ENCODE data around the gene CYGB.
"Not testable (repeated sequence)": the region's sequence is repeated elsewhere in the genome, so short reads cannot be mapped to it uniquely, and the experiment has no call there.

CYGB gene

GRCh38 chr17:76519048-76519966, 18.2 kb downstream of the CYGB start:
- in situ Hi-C loops (cut with HindIII; ENCODE audit: low pct_ligation_motif_present, low sequenced_read_pairs) = no loop called here
- TF ChIP-seq, protein P1, sequence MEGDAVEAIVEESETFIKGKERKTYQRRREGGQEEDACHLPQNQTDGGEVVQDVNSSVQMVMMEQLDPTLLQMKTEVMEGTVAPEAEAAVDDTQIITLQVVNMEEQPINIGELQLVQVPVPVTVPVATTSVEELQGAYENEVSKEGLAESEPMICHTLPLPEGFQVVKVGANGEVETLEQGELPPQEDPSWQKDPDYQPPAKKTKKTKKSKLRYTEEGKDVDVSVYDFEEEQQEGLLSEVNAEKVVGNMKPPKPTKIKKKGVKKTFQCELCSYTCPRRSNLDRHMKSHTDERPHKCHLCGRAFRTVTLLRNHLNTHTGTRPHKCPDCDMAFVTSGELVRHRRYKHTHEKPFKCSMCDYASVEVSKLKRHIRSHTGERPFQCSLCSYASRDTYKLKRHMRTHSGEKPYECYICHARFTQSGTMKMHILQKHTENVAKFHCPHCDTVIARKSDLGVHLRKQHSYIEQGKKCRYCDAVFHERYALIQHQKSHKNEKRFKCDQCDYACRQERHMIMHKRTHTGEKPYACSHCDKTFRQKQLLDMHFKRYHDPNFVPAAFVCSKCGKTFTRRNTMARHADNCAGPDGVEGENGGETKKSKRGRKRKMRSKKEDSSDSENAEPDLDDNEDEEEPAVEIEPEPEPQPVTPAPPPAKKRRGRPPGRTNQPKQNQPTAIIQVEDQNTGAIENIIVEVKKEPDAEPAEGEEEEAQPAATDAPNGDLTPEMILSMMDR (IDR thresholded peaks at IDR 0.05; ENCODE audit: low read depth, low read length, missing control alignments) = no peak
- no peaks in the 10 kb centered on the region for H3K36me3 ChIP-seq (replicated peaks)
- H3K27ac ChIP-seq = no peak overlapping the region
- H3K4me3 ChIP-seq (ENCODE audit: low read depth, low read length) = no peak overlapping the region
- no peaks in the 10 kb centered on the region for H3K27me3 ChIP-seq (replicated peaks)
- DNase-seq = no peak

DNA sequence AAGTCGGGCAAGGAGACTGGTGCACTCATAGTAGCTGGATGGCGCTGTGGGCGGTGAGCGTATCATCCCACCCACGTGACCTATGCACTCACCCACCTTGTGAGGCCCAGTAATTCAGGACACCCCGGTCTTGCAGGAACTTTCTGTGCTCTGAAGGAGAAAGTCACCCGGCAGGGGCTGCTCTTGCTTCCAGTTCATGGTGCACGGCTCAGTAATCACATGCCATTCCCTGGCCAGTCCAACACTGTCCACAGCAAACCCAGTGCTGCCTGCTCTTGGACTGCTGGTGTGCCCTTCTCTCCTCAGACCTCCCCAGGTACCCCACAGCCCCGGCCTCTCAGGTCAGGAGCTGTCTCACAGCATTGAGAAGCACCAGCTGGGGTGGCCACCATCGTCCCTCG, 19.9 kb downstream of the CYGB start:
- TF ChIP-seq, protein P1 (IDR thresholded peaks at IDR 0.05; ENCODE audit: low read depth, low read length, missing control alignments) = peak; percentile 11
- Histone ChIP-seq H3K27me3 (replicated peaks) (no peaks in the 10 kb centered on the region), H3K4me3 (ENCODE audit: low read depth, low read length) (no peak overlapping the region), H3K27ac (no peak overlapping the region), H3K36me3 (replicated peaks) (no peaks in the 10 kb centered on the region)
- no peak for DNase-seq
- in situ Hi-C loops (cut with HindIII; ENCODE audit: low pct_ligation_motif_present, low sequenced_read_pairs) = no loop called here

- in situ Hi-C loops (cut with HindIII; ENCODE audit: low pct_ligation_motif_present, low sequenced_read_pairs) = no loop called here
- DNase-seq = peak; percentile 89
- Histone ChIP-seq H3K4me3 (ENCODE audit: low read depth, low read length) (peak overlapping the region; percentile 5), H3K27ac (peak overlapping the region; percentile 81), H3K27me3 (replicated peaks) (no peaks in the 10 kb centered on the region), H3K36me3 (replicated peaks) (no peaks in the 10 kb centered on the region)
- TF ChIP-seq, protein P1 (IDR thresholded peaks at IDR 0.05; ENCODE audit: low read depth, low read length, missing control alignments) = no peak
These were observed 22.1 kb downstream of the CYGB start for GRCh38 chr17:76515274-76515949.

DNA sequence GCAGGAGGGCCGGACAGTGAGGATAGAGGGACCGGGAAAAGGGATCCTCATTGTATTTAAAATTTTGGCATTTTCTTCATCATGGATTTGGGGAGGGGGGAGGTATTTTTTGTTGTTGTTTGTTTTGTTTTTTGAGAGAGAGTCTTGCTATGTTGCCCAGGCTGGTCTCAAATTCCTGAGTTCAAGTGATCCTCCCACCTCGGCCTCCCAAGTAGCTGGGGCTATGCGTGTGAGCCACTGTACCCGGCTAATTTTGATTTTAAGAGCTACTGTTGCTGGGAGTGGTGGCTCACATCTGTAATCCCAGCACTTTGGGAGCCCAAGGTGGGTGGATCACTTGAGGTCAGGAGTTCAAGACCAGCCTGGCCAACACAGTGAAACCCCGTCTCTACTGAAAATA, 23.2 kb downstream of the CYGB start:
- in situ Hi-C loops (cut with HindIII; ENCODE audit: low pct_ligation_motif_present, low sequenced_read_pairs); H3K27ac ChIP-seq: not testable (repeated sequence)

GRCh38 chr17:76513306-76513692, 24.2 kb downstream of the CYGB start:
- H3K27me3 ChIP-seq (replicated peaks) = no peaks in the 10 kb centered on the region
- H3K4me3 ChIP-seq (ENCODE audit: low read depth, low read length) = no peak overlapping the region
- DNase-seq = no peak
- TF ChIP-seq, protein P1 (IDR thresholded peaks at IDR 0.05; ENCODE audit: low read depth, low read length, missing control alignments) = no peak
- no peaks in the 10 kb centered on the region for H3K36me3 ChIP-seq (replicated peaks)
- H3K27ac ChIP-seq = no peak overlapping the region
- in situ Hi-C loops (cut with HindIII; ENCODE audit: low pct_ligation_motif_present, low sequenced_read_pairs) = no loop called here

More for the DNA sequence above, 23.2 kb downstream of the CYGB start:
- H3K36me3 ChIP-seq (replicated peaks); H3K27me3 ChIP-seq (replicated peaks); H3K4me3 ChIP-seq (ENCODE audit: low read depth, low read length); DNase-seq: not testable (repeated sequence)

All from brain microvascular endothelial cell (primary cell).